ENCODE measurements around the gene PDE4B.
"Not testable (repeated sequence)": the region's sequence is repeated elsewhere in the genome, so short reads cannot be mapped to it uniquely, and the experiment has no call there.

PDE4B gene

GRCh38 chr1:66112744-66113400, 320.2 kb downstream of the PDE4B start:
- TF ChIP-seq, protein P1, sequence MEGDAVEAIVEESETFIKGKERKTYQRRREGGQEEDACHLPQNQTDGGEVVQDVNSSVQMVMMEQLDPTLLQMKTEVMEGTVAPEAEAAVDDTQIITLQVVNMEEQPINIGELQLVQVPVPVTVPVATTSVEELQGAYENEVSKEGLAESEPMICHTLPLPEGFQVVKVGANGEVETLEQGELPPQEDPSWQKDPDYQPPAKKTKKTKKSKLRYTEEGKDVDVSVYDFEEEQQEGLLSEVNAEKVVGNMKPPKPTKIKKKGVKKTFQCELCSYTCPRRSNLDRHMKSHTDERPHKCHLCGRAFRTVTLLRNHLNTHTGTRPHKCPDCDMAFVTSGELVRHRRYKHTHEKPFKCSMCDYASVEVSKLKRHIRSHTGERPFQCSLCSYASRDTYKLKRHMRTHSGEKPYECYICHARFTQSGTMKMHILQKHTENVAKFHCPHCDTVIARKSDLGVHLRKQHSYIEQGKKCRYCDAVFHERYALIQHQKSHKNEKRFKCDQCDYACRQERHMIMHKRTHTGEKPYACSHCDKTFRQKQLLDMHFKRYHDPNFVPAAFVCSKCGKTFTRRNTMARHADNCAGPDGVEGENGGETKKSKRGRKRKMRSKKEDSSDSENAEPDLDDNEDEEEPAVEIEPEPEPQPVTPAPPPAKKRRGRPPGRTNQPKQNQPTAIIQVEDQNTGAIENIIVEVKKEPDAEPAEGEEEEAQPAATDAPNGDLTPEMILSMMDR (IDR thresholded peaks at IDR 0.05; ENCODE audit: borderline replicate concordance, control extremely low read depth, extremely low read depth, insufficient read depth, missing control alignments): no peak
- in situ Hi-C loops (cut with MboI; ENCODE audit: low sequenced_read_pairs, unreplicated experiment): no loop called here
- DNase-seq (ENCODE audit: low spot score): no peak

DNA sequence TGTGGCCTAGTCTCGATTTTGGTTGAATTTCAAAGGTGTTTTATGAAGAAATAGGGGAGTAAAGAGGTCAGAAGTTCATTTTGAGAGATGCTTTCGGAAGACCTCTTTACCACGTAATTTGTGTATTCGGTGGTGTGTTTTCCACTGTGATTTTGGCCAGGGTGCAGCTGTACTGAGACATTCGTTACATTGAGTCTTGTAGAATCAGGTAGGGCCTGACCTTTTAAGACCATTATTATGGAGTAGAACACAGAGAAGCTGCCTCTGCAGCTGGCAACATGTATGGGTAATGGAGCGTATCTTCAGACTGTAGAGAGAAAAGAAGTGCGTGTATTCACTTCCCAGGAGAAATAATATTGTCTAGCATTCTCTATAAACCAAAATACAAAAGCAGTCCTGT, 326.5 kb downstream of the PDE4B start:
- in situ Hi-C loops (cut with MboI; ENCODE audit: low sequenced_read_pairs, unreplicated experiment): no loop called here
- DNase-seq (ENCODE audit: low spot score): no peak
- TF ChIP-seq, protein P1 (IDR thresholded peaks at IDR 0.05; ENCODE audit: borderline replicate concordance, control extremely low read depth, extremely low read depth, insufficient read depth, missing control alignments): no peak

GRCh38 chr1:66124670-66125069, 332.0 kb downstream of the PDE4B start:
- TF ChIP-seq, protein P1 (IDR thresholded peaks at IDR 0.05; ENCODE audit: borderline replicate concordance, control extremely low read depth, extremely low read depth, insufficient read depth, missing control alignments): no peak
- DNase-seq (ENCODE audit: low spot score): no peak
- in situ Hi-C loops (cut with MboI; ENCODE audit: low sequenced_read_pairs, unreplicated experiment): no loop called here

DNA sequence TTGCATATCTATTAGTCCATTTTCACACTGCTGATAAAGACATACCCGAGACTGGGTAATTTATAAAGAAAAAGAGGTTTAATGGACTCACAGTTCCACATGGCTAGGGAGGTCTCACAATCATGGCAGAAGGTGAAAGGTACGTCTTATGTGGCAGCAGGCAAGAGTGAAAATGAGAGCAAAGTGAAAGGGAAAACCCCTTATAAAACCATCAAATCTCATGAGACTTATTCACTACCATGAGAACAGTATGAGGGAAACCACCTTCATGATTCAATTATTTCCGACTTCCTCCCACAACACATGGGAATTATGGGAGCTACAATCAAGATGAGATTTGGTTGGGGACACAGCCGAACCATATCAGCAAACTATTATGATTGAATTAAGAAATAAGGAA, 335.9 kb downstream of the PDE4B start:
- DNase-seq (ENCODE audit: low spot score); in situ Hi-C loops (cut with MboI; ENCODE audit: low sequenced_read_pairs, unreplicated experiment): not testable (repeated sequence)

GRCh38 chr1:66132324-66132723, 339.6 kb downstream of the PDE4B start:
- no peak for DNase-seq (ENCODE audit: low spot score)
- TF ChIP-seq, protein P1 (IDR thresholded peaks at IDR 0.05; ENCODE audit: borderline replicate concordance, control extremely low read depth, extremely low read depth, insufficient read depth, missing control alignments): no peak
- in situ Hi-C loops (cut with MboI; ENCODE audit: low sequenced_read_pairs, unreplicated experiment): no loop called here

- DNase-seq (ENCODE audit: low spot score): no peak
- TF ChIP-seq, protein P1 (IDR thresholded peaks at IDR 0.05; ENCODE audit: borderline replicate concordance, control extremely low read depth, extremely low read depth, insufficient read depth, missing control alignments): no peak
- in situ Hi-C loops (cut with MboI; ENCODE audit: low sequenced_read_pairs, unreplicated experiment): no loop called here
Observed at GRCh38 chr1:66134004-66134403, 341.3 kb downstream of the PDE4B start.

- in situ Hi-C loops (cut with MboI; ENCODE audit: low sequenced_read_pairs, unreplicated experiment): no loop called here
- TF ChIP-seq, protein P1 (IDR thresholded peaks at IDR 0.05; ENCODE audit: borderline replicate concordance, control extremely low read depth, extremely low read depth, insufficient read depth, missing control alignments): no peak
- no peak for DNase-seq (ENCODE audit: low spot score)
Observed at GRCh38 chr1:66135161-66135560, 342.5 kb downstream of the PDE4B start.

DNA sequence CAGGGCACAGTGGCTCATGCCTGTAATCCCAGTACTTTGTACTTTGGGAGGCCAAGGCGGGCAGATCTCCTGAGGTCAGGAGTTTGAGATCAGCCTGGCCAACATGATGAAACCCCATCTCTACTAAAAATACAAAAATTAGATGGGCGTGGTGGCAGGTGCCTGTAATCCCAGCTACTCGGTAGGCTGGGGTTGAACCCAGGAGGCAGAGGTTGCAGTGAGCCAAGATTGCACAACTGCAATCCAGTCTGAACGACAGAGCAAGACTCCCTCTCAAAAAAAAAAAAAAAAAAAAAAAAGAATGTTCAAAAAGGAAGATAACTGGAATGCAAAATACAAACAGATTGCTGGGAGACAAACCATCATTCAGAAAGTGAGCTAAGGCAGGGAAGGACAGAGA, 343.7 kb downstream of the PDE4B start:
- in situ Hi-C loops (cut with MboI; ENCODE audit: low sequenced_read_pairs, unreplicated experiment); DNase-seq (ENCODE audit: low spot score): not testable (repeated sequence)

All from GM13976 (cell line).